Measurements from ENCODE around the gene RYR1. TPM values are rescaled to one million over a fixed set of nuclear protein-coding genes. Genes with fewer than 3 reads are reported as not detected.

RYR1 gene
- total RNA-seq, 1 donor = under 0.01 TPM

GRCh38 chr19:38583985-38584305, 150.5 kb downstream of the RYR1 start:
- DNase-seq (ENCODE audit: insufficient read length, low spot score, missing footprints) = no peak
- Histone ChIP-seq H3K27ac (ENCODE audit: low read depth, low read length) (no peak overlapping the region), H2AFZ (ENCODE audit: low read length) (no peak overlapping the region), H3K9me3 (ENCODE audit: low read depth, low read length) (no peaks in the 10 kb centered on the region), H3K4me1 (ENCODE audit: insufficient read depth, low read length) (no peaks in the 10 kb centered on the region), H4K20me1 (ENCODE audit: insufficient read depth, low read length) (no peaks in the 10 kb centered on the region), H3K4me3 (ENCODE audit: insufficient read depth, low read length) (no peak overlapping the region), H3K4me2 (ENCODE audit: insufficient read depth, low read length) (no peak overlapping the region), H3K27me3 (ENCODE audit: insufficient read depth, low read length) (no peaks in the 10 kb centered on the region), H3K79me2 (ENCODE audit: insufficient read depth, low read length) (no peaks in the 10 kb centered on the region), H3K36me3 (ENCODE audit: insufficient read depth, low read length) (no peaks in the 10 kb centered on the region)
- TF ChIP-seq, protein P1, sequence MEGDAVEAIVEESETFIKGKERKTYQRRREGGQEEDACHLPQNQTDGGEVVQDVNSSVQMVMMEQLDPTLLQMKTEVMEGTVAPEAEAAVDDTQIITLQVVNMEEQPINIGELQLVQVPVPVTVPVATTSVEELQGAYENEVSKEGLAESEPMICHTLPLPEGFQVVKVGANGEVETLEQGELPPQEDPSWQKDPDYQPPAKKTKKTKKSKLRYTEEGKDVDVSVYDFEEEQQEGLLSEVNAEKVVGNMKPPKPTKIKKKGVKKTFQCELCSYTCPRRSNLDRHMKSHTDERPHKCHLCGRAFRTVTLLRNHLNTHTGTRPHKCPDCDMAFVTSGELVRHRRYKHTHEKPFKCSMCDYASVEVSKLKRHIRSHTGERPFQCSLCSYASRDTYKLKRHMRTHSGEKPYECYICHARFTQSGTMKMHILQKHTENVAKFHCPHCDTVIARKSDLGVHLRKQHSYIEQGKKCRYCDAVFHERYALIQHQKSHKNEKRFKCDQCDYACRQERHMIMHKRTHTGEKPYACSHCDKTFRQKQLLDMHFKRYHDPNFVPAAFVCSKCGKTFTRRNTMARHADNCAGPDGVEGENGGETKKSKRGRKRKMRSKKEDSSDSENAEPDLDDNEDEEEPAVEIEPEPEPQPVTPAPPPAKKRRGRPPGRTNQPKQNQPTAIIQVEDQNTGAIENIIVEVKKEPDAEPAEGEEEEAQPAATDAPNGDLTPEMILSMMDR (IDR thresholded peaks at IDR 0.05; ENCODE audit: extremely low read depth, low read depth, low read length) = no peak

DNA sequence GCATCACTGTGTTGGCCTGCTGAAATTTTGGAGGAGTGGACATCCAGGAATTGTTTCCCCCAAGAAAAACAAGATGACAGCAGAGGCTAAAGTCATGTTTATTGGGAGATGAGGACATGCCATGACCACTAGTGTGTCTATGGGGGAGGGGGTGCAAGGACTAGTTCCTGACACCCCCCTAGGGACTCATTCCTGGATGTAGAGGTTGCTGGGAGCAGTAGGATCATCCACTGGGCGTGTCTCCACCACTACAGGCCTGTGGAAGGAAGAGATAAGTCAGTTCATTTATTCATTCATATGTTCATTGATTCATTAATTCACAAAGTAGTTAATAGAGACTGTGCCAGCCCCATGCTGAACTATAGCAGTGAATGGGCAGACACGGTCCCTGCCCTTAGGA, 154.1 kb downstream of the RYR1 start:
- TF ChIP-seq, protein P1 (IDR thresholded peaks at IDR 0.05; ENCODE audit: extremely low read depth, low read depth, low read length) = no peak
- H3K79me2 ChIP-seq (ENCODE audit: insufficient read depth, low read length) = no peaks in the 10 kb centered on the region
- H3K36me3 ChIP-seq (ENCODE audit: insufficient read depth, low read length) = no peaks in the 10 kb centered on the region
- H3K4me1 ChIP-seq (ENCODE audit: insufficient read depth, low read length) = no peaks in the 10 kb centered on the region
- no peak overlapping the region for H2AFZ ChIP-seq (ENCODE audit: low read length)
- no peak overlapping the region for H3K4me3 ChIP-seq (ENCODE audit: insufficient read depth, low read length)
- H3K9me3 ChIP-seq (ENCODE audit: low read depth, low read length) = no peaks in the 10 kb centered on the region
- H3K27me3 ChIP-seq (ENCODE audit: insufficient read depth, low read length) = no peaks in the 10 kb centered on the region
- DNase-seq (ENCODE audit: insufficient read length, low spot score, missing footprints) = peak; percentile 72
- no peak overlapping the region for H3K27ac ChIP-seq (ENCODE audit: low read depth, low read length)
- no peaks in the 10 kb centered on the region for H4K20me1 ChIP-seq (ENCODE audit: insufficient read depth, low read length)
- no peak overlapping the region for H3K4me2 ChIP-seq (ENCODE audit: insufficient read depth, low read length)

GRCh38 chr19:38588041-38588440, 154.6 kb downstream of the RYR1 start:
- H3K79me2 ChIP-seq (ENCODE audit: insufficient read depth, low read length) = no peaks in the 10 kb centered on the region
- TF ChIP-seq, protein P1 (IDR thresholded peaks at IDR 0.05; ENCODE audit: extremely low read depth, low read depth, low read length) = no peak
- no peak overlapping the region for H2AFZ ChIP-seq (ENCODE audit: low read length)
- H3K27ac ChIP-seq (ENCODE audit: low read depth, low read length) = no peak overlapping the region
- no peak overlapping the region for H3K4me2 ChIP-seq (ENCODE audit: insufficient read depth, low read length)
- H4K20me1 ChIP-seq (ENCODE audit: insufficient read depth, low read length) = no peaks in the 10 kb centered on the region
- no peaks in the 10 kb centered on the region for H3K9me3 ChIP-seq (ENCODE audit: low read depth, low read length)
- no peaks in the 10 kb centered on the region for H3K36me3 ChIP-seq (ENCODE audit: insufficient read depth, low read length)
- H3K4me1 ChIP-seq (ENCODE audit: insufficient read depth, low read length) = no peaks in the 10 kb centered on the region
- no peaks in the 10 kb centered on the region for H3K27me3 ChIP-seq (ENCODE audit: insufficient read depth, low read length)
- DNase-seq (ENCODE audit: insufficient read length, low spot score, missing footprints) = no peak
- no peak overlapping the region for H3K4me3 ChIP-seq (ENCODE audit: insufficient read depth, low read length)

GRCh38 chr19:38592940-38593339, 159.4 kb downstream of the RYR1 start:
- no peak for DNase-seq (ENCODE audit: insufficient read length, low spot score, missing footprints)
- Histone ChIP-seq H3K36me3 (ENCODE audit: insufficient read depth, low read length) (no peaks in the 10 kb centered on the region), H3K4me1 (ENCODE audit: insufficient read depth, low read length) (no peaks in the 10 kb centered on the region), H4K20me1 (ENCODE audit: insufficient read depth, low read length) (no peaks in the 10 kb centered on the region), H3K27ac (ENCODE audit: low read depth, low read length) (no peak overlapping the region), H2AFZ (ENCODE audit: low read length) (no peak overlapping the region), H3K9me3 (ENCODE audit: low read depth, low read length) (no peaks in the 10 kb centered on the region), H3K27me3 (ENCODE audit: insufficient read depth, low read length) (no peaks in the 10 kb centered on the region), H3K4me2 (ENCODE audit: insufficient read depth, low read length) (no peak overlapping the region), H3K4me3 (ENCODE audit: insufficient read depth, low read length) (no peak overlapping the region), H3K79me2 (ENCODE audit: insufficient read depth, low read length) (no peaks in the 10 kb centered on the region)
- TF ChIP-seq, protein P1 (IDR thresholded peaks at IDR 0.05; ENCODE audit: extremely low read depth, low read depth, low read length) = no peak
